GM21528 (cell line): Measurements from ENCODE around the gene UNC79.
"Not testable (repeated sequence)": the region's sequence is repeated elsewhere in the genome, so short reads cannot be mapped to it uniquely, and the experiment has no call there.

Experiments
- ATAC-seq: cut with Tn5 transposase; IDR thresholded peaks from one replicate; pipeline ENCODE4 v1.9.1; 2021; ENCODE audit warnings: mild to moderate bottlenecking, moderate library complexity; ENCODE audit not compliant: unreplicated experiment, low FRiP score

The UNC79 gene

GRCh38 chr14:93490001-93490400 is 59.3 kb downstream of the UNC79 start:
- no peak for ATAC-seq

DNA sequence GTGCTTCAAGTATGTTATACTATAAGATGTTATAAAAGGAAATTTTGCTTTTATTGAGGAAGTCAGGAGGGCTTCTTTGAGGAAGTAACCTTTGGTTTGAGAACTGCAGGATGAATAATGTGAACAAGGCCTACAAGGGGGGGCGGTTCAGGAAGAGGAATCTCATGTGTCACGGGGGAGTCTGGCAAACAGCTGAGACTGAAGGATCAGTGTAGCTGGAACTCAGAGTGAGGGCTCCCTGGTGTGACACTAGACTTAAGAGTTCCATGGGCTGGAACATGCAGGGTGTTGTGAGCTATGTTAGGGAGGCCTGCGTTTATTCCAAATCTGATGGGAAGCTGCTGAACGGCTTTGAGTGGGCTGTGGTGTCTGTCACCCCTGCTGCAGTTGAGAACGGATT is 62.3 kb downstream of the UNC79 start:
- no peak for ATAC-seq

DNA sequence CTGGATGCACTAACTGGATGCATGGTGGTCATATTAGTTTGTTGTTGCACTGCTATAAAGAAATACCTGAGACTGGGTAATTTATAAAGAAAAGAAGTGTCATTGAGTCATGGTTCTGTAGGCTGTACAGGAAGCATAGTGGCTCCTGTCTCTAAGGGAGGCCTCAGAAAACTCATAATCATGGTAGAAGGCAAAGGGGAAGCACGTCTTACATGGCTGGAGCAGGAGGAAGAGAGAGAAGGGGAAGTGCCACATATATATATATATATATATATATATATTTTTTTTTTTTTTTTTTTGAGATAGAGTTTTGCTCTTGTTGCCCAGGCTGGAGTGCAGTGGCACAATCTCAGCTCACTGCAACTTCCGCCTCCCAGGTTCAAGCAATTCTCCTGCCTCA is 62.9 kb downstream of the UNC79 start:
- not testable (repeated sequence) for ATAC-seq

DNA sequence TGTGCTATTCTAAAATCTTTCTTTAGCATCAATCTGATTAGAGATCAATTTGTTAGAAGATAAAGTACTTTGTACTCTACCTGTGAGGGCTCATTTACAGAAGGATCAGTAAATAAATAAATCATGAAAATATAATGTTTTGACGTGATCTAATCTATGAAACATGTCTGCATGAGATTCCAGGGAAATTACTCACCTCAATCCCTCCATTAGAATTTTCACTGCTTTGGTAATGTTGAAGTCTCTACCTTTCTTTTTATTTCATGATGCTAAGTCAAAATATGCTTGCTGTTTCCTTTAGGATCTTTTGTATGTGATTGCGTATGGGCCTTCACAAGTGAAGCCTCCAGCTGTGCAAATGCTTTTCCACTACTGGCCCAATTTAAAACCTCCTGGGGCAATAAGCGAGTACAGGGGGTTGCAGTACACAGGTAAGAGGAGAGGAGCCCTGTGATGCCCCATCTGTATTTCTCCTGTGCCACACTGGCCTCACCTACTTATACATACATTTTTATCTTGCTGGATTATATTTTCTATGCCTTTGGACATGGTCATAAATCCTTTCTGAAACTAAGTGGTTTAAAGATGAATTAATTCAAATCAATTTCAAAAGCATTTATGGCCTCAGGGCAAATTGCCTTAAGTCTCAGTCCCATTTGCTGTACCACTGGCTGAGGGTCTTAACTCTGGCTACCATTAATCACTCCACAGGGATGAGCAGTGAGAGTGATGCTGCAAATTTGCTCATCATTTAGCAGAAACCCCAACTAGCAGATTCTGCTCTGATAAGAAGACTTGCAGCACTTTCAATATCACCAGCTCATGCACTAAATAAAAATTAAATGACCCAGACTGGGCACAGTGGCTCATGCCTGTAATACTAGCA is 66.4 kb downstream of the UNC79 start:
- ATAC-seq = no peak

- no peak for ATAC-seq
These were observed 79.3 kb downstream of the UNC79 start for GRCh38 chr14:93510056-93510455.

DNA sequence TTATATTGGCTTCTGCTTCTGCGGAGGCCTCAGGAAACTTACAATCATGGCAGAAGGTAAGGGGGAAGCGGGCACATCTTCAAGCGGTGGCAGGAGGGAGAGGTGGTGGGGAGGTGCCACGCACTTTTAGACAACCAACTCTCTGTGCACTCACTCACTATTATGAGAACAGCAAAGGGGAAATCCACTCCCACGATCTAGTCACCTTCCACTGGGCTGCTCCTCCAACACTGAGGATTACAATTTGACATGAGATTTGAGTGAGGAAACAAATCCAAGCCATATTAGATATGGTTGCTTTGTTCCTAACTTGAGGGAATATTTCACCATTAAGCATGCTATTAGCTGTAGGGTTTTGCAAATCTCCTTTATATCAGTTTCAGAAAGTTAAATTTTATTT is 80.3 kb downstream of the UNC79 start:
- ATAC-seq = no peak

DNA sequence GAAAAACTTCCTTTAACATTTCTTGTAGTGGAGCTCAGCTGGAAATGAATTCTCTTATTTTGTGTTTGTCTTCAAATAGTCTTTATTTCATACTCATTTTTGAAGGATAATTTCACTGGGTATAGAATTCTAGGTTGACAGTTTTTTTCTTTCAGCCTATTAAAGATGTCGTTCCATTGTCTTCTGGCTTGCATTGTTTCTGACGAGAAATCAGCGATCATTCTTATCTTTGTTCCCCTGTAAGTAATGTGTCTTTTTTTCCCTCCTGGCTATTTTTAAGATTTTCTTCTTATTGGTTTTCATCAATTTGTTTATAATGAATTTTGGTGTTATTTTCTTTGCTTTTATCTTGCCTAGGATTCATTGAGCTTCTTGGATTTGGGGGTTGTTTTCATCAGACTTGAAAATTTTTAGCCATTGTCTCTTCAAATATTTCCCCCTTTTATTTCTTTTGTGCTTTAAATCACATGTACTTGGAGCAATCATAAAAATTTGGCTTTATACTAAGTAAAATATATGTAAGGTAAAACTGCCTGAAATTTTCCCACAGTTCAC is 89.4 kb downstream of the UNC79 start:
- no peak for ATAC-seq

DNA sequence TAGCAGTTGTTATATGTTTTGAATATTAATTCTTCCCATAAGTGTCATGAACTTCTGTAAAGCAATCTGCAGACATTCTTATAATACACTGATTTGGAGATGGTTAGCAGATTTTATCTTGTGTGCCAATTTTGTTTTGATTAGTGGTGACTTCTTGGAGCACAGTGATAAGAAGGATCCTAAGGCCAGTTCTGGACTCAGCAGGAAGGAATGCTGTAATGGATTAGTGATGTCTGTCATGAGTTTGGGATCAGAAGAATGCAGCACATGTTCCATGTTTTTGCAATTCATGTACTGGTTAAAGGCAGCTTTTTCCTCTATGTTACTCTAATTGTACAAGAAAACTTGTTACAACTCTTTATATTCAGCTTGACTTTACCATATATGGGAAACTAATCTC is 91.5 kb downstream of the UNC79 start:
- no peak for ATAC-seq

DNA sequence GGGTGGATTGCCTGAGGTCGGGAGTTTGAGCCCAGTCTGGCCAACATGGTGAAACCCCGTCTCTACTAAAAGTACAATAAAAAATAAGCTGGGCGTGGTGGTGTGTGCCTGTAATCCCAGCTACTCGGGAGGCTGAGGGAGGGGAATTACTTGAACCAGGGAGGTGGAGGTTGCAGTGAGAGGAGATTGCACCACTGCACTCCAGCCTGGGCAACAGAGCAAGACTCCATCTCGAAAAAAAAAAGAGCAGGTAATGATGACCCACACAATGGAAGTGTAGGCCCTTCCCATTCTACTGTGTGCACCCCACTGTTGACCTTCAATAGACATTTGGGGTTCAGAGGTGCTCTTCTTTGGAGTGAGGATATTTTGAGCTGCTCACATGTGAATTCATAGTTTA is 94.5 kb downstream of the UNC79 start:
- not testable (repeated sequence) for ATAC-seq

- no peak for ATAC-seq
These were observed 95.1 kb downstream of the UNC79 start for GRCh38 chr14:93525696-93526451.

DNA sequence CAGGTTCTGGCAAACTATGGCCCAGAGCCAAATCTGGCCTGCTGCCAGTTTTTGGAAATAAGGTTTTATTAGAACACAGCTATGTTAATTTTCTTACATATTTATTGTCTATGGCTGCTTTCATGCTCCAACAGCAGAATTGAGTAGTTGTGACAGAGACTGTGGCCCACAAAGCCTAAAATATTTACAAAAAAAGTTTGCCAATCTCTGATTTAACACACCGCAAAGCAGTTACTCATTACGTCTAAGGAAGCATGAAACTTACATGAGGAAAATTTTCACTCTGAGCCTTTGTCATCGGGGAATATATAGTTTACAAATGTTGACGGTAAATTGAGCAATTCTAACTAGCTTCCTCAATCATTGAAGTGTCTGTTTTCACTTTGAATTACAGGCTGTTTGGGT is 96.5 kb downstream of the UNC79 start:
- ATAC-seq = no peak

DNA sequence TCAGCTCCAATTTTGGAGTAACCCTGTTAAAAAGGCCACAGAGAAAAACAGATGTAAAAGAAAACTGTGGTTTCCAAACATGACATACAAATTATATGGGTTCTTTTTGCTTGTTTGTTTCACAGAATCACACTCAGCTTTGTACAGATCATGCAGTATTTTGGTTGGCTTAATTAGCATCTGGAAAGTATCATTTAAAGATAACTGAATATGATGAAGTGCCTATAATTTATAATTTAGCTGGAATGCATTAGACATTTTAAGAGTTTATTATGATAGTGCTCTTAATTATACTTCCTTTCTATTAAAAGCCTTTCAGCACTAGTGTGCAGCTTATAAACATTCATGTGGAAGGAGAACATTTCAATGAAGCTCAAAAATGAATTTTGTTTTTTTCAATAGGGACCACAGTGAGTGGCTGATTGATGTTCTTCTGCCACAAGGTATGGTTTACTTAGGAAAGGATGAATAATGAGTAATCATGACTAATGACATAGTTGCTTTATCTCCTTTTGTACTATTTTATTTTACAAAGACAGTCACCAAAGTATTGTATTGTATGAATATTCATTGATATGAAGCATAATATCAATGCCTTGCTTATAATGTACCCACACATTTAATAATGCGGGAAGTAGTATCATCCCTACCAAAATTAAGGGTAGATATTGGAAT is 98.3 kb downstream of the UNC79 start:
- ATAC-seq = no peak

- ATAC-seq = no peak
These were observed 100.9 kb downstream of the UNC79 start for GRCh38 chr14:93531644-93532043.

DNA sequence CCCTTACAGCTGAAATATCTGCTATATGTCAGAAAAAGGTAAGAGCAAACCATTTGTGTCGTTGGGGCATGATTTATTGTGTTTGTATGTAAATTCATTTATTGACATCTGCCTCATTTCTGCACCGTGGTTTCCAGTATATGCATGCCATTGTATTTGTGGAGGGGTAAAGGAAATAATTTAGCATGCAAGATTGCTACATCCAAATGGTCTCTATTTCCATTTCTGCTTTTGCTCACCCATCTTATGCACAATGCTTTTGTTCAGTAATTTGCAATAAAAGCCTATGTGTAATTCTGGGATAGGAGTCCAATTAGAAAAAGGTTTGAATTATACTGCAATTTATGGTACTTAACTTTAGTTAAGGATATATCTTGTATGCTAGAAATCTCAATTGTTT is 101.8 kb downstream of the UNC79 start:
- no peak for ATAC-seq

GRCh38 chr14:93533437-93533836 is 102.7 kb downstream of the UNC79 start:
- peak; percentile 34 for ATAC-seq

GRCh38 chr14:93533842-93534241 is 103.1 kb downstream of the UNC79 start:
- peak; percentile 80 for ATAC-seq

DNA sequence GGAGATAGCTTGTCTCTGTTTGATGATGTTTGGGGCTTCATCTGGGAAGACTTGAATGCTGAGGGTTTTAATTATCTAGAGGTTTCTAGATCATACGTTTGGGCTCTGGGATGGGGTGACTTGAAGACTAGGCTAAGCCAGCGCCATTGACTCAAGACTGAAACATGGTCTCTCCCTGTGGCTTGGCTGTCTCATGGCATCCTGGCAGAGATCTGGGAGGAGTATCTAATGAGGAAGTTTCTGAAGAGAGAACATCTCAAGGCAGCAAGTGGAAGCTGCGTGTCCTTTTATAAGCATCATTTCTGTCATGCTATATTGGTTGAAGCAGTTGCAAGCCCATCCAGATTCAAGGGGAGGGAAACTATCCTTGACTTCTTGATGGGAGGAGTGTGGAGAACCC is 104.8 kb downstream of the UNC79 start:
- ATAC-seq = no peak

DNA sequence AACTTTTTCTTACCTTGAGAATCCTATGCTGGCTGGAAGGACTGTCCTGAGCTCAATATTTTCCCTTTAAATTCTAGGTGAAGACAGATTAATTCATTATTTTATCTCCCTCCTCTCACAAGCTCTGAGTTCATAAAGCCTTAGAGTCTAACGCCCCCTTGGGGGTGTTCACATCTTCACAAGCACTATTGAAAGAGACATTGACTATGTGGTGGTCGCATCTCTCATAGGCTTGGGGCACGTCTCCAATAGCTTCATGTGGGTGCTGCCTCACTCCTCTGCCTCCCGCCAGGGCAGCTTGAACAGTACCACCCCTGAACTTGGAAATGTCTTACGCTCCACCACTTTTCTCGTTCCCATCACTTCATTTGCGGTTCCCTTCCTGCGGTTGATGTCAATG is 106.2 kb downstream of the UNC79 start:
- no peak for ATAC-seq

GRCh38 chr14:93537951-93538350 is 107.2 kb downstream of the UNC79 start:
- no peak for ATAC-seq

GRCh38 chr14:93538413-93538812 is 107.7 kb downstream of the UNC79 start:
- ATAC-seq = no peak

GRCh38 chr14:93540235-93540634 is 109.5 kb downstream of the UNC79 start:
- no peak for ATAC-seq
